ENCODE results near the gene TSC1.

Gene TSC1

DNA sequence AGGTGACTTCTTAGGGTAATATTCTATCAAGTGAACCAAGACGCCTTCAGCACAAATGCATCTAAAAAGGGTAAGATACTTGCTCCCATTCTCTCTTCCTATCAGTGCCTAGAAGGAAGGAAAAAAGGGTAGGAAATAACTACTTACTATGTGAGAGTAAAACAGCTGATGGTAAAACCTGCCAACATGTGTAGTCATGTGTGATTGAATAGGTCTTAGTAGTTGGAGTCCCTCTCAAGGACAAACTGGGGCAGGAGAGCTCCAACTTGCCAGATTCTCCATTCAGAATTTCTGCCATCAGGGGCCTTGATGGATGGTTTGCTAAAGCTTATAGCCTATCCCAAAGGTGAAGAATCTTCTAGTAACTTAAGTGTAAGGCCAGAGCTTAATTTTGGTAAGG, 5.2 kb downstream of the TSC1 start:
- no peak for DNase-seq

DNA sequence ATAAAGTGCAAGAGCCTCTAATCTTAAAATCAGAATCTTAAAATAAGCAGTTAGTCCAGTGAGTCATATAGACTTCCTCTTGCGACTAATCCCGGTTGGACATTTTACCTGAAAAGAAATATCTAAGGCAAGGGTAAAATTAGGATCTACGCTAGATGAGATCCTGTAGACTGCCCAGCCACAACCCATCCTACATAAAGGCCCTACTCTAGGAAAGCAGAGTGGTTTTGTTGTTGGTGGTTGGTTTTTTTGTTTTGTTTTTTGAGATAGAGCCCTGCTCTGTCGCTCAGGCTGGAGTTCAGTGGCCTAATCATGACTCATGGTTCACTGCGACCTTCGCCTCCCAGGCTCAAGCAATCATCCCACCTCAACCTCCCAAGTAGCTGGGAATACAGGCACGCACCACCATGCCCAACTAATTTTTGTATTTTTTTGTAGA, 6.9 kb downstream of the TSC1 start:
- DNase-seq, result no peak

- no peak for DNase-seq
These were observed 9.4 kb downstream of the TSC1 start for GRCh38 chr9:132935026-132935425.

GRCh38 chr9:132931178-132931735, 13.2 kb downstream of the TSC1 start:
- DNase-seq, result no peak

- no peak for DNase-seq
These were observed 16.7 kb downstream of the TSC1 start for GRCh38 chr9:132927704-132928103.

- DNase-seq, result no peak
These were observed 21.0 kb downstream of the TSC1 start for GRCh38 chr9:132923346-132923902.

- DNase-seq, result no peak
These were observed 24.7 kb downstream of the TSC1 start for GRCh38 chr9:132919614-132920268.

GRCh38 chr9:132914924-132915323, 29.5 kb downstream of the TSC1 start:
- DNase-seq, result no peak

- no peak for DNase-seq
These were observed 32.3 kb downstream of the TSC1 start for GRCh38 chr9:132912131-132912530.

GRCh38 chr9:132910376-132910775, 34.0 kb downstream of the TSC1 start:
- no peak for DNase-seq

- DNase-seq, result no peak
These were observed 35.1 kb downstream of the TSC1 start for GRCh38 chr9:132909311-132909710.

DNA sequence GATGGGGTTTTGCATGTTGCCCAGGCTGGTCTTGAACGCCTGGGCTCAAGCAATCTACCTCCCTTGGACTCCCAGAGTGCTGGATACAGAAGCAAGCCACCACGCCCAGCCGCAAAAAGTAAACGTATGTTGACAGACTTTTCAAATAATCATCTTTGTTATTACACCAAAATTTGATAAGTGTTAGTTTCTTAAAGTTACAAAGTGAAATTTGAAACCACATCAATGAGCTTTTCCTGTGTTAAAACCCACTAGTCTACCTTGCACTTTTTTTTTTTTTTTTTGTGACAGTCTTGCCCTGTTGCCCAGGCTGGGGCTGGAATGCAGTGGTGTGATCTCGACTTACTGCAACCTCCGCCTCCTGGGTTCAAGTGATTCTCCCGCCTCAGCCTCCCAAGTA, 35.8 kb downstream of the TSC1 start:
- no peak for DNase-seq

DNA sequence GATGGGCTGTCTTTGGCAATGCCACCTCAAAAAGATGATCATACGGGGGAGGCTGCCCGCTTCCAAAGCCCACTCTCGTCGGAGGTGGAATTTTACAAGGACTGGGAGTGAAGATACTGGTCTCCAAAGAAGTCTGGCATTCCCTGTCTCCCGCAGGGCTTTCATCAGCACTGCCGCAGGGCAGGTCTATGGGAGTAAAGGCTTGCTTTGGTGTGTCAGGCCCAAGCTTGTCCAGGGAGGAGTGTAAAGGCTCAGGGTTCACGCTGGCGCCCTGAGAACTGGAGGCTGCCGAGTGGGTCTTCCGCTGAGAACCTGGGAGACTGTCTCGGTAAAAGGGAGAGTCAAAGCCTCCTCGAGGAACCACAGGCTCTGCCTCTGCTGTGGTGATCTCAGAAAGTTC, 38.7 kb downstream of the TSC1 start:
- DNase-seq, result no peak

GRCh38 chr9:132903574-132904492, 40.6 kb downstream of the TSC1 start:
- DNase-seq, result no peak

DNA sequence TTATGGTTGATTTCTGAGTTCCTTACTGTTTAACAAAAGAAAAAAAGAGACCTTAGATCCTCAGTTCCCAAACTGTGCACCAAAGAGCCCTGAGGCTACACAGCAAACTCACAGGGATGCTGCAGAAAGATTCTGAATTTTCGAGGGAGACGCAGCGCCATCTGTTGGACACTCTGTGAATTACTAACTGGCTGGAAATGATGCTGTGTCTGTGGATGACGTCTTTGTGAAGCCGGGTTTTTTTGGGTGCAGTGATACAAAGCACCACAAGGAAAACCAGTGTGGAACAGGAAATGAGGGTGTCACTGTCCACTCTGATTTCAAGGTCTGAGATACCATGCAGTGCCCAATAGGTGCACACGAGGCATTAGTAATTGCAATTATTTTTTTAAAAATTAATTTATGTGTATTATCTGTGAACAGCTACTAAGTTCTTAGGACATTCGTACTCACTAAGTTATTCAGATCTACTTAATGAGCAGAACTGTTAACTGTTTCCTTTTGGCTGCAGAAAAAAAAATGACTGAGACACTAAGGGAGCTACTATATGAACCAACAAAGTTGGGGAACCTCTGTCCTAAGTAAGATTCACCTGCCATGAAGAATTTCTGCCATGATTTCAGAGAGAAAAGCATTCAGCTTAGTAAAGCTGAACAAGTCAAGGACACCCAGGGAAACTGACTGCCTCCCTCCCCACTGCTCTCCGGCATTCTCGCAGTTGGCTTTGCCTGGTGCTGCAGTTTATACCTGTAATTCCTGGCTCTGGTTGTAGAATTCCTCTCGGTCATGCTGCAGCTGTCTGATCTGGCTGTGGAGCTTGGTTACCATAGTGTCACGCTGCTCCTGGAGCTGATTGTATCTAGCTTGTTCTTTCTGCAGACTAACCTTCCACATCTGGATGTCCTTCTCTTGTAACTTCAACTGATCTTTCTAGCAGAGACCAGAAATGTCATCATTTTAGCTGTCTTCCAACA, 42.3 kb downstream of the TSC1 start:
- DNase-seq, result peak in 50 of 56 donors; percentile 8 to 92 (median 56)

DNA sequence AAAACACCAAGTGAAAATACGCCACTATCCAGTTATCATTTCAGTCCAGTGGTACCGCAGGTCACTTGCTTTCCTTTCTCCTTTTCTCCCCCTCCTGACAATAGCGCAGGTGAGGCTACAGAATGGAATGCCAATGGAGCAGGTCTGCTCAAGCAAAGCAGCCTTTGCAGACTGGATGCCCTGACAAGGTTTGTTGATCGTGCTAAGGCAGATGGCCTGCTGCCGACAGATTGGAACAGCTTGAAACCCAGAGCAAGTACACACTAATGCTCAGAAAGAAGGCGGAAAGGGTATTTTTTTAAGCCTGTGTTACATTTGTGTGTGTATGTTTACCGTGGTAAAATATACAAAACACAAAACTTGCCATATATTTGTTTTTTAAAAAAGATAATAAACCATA, 46.4 kb downstream of the TSC1 start:
- DNase-seq, result peak in 2 of 56 donors; percentile 18 to 29

GRCh38 chr9:132896906-132897305, 47.5 kb downstream of the TSC1 start:
- peak in 50 of 56 donors; percentile 7 to 86 (median 53) for DNase-seq

GRCh38 chr9:132896264-132896663, 48.2 kb downstream of the TSC1 start:
- DNase-seq, result no peak

DNA sequence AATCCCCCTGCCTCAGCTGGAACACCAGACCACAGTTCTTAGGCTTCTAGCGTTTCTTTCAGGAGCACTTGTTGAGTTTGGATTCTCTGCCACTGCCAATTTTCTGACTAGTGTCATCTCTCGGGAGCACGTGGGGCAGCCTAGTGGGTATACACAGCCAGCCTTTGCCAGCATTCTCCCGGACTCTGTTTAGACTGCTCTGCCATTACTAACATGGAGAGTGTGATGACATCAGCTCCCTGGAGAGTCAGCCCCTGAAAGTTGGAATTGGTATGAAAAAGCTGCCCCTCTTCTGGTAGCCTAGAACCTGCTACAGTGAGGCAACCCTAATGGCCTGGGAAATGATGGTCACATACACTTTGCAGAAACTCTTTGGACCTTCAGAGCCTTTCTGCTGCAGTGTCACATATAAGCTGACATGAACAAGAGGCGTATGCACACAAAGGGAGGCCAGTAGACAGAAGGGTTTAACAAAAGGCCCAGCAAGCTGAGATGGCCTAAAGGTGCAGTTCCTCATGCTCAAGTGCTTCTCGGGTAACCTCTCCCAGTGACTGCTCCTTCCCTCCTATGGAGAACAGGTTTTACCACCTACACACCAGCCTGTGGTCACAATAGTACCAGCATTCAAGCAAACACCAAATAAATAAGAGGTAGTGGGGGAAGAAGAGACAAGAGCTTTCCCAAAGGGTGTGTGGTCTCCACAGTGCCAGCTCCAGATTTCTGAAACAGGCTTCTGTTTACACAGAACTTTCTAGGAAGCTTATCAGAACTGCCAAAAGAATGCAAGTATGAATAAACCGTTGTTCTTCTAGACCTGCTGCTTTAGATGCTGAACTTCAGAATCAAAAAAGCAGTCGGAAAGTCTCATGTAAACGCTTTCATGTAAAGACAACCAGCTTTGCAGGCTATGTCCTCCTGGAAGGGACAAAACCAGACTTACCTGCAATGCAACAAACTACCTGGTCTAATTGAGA, 49.3 kb downstream of the TSC1 start:
- peak in 1 of 56 donors; percentile 15 for DNase-seq

DNA sequence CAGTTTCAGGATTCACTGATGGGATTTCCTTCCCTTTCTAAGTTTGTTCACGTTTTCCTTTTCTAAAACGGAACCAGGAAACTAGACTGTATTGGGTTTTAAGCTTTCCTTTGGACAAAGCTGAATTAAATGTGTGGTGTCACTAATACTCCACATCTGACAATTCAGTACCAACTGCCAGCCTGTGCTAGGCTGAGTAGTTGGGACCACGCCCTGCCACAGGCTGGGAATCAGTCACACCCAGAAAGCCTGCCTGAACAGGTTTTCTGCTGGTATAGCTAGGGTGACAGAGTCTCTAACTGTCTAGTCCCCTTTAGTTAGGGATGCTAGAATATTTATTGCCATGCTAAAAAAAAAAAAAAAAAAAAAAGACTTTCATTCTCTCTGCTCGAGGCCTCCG, 50.1 kb downstream of the TSC1 start:
- DNase-seq, result no peak
